Effector memory CD4-positive, alpha-beta T cell (primary cell): Measurements from ENCODE around the gene PTPRK.

Experiments
- DNase-seq, 3 donors: peaks; one replicate each; pipeline ENCODE4 v3.0.0-alpha.2; 2020
- H3K27ac ChIP-seq: 2 replicates; pipeline ENCODE4 v1.7.0; 2013; ENCODE audit warnings: mild to moderate bottlenecking, low read length, moderate library complexity; ENCODE audit not compliant: insufficient read depth, poor library complexity, severe bottlenecking
- H3K27me3 ChIP-seq: replicated peaks from 2 replicates; pipeline ENCODE4 v1.7.0; 2013; ENCODE audit warnings: mild to moderate bottlenecking, low read length; ENCODE audit not compliant: insufficient read depth, control insufficient read depth, poor library complexity, severe bottlenecking
- H3K36me3 ChIP-seq: 2 replicates; pipeline ENCODE4 v1.7.0; 2013; ENCODE audit warnings: mild to moderate bottlenecking, low read length, moderate library complexity; ENCODE audit not compliant: control insufficient read depth, insufficient read depth
- H3K4me1 ChIP-seq: 2 replicates; pipeline ENCODE4 v1.7.0; 2013; ENCODE audit warnings: low read length, mild to moderate bottlenecking; ENCODE audit not compliant: control insufficient read depth, insufficient read depth, poor library complexity, severe bottlenecking
- H3K4me3 ChIP-seq: 2 replicates; pipeline ENCODE4 v1.7.0; 2013; ENCODE audit warnings: low read length, low read depth, mild to moderate bottlenecking; ENCODE audit not compliant: insufficient read depth, poor library complexity, severe bottlenecking
- H3K9me3 ChIP-seq: 2 replicates; pipeline ENCODE4 v1.7.0; 2013; ENCODE audit warnings: mild to moderate bottlenecking, low read length, moderate library complexity; ENCODE audit not compliant: control insufficient read depth

Gene PTPRK

DNA sequence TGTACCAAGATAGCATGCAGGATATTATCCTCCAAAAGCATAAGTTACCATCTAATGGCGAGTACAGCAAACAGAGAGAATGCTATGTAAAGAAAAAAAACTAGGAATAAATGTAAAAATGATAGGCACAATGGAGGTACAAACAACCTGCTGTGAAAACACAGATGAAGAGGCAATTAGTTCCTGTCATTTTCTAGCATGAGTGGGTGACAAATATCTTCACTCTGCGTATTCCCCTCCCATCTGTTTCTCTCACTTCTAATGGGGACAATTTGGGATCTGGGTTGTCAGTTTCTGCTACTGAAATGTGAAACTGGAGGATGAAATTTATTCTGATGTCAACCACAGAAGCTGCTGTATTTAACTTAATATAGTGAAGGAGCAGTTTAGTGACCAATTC lies 11.7 kb upstream of the PTPRK start:
- Histone ChIP-seq H3K4me1 (no peaks in the 10 kb centered on the region), H3K36me3 (no peaks in the 10 kb centered on the region), H3K27me3 (no peaks in the 10 kb centered on the region), H3K4me3 (no peak overlapping the region), H3K27ac (no peak overlapping the region), H3K9me3 (no peaks in the 10 kb centered on the region)
- no peak for DNase-seq

DNA sequence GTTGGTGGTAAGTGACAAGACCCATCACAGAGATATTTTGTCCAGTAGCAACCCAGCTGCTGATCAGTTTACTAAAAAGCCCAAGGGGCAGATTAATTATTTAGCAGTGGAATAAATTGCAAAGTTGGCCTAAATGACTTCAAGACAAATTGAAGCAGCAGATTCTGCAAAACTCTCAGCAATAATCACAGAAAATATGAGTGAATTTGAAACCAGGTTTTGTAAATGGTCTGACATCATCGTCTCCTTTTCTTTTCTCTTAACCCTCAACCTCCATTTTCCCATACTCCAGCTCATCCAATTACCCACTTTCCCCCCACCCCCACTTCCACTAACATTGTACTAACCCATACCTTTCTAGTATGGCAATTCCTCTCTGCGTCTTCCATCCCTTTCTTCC lies 11.3 kb upstream of the PTPRK start:
- DNase-seq, result no peak
- Histone ChIP-seq H3K4me3 (no peak overlapping the region), H3K9me3 (no peaks in the 10 kb centered on the region), H3K4me1 (no peaks in the 10 kb centered on the region), H3K27me3 (no peaks in the 10 kb centered on the region), H3K36me3 (no peaks in the 10 kb centered on the region), H3K27ac (no peak overlapping the region)

DNA sequence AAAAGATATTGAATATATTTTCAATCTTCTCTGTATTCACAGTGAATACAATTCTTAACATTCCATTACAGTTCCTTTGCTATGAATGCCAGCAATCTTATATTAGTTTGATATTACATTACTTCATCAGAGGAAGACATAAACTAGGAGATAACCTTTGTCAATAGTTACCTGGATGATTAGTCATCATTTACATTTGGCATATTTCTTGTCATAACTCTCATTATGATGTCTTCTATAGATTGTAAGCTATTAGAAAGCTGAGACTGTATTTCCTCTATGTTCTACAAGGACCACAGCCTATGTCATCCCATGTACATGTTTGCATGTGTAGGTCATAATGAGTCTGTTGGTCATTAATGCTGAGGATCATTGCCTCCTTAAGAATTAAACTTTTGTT lies 7.8 kb upstream of the PTPRK start:
- no peaks in the 10 kb centered on the region for H3K36me3 ChIP-seq

DNA sequence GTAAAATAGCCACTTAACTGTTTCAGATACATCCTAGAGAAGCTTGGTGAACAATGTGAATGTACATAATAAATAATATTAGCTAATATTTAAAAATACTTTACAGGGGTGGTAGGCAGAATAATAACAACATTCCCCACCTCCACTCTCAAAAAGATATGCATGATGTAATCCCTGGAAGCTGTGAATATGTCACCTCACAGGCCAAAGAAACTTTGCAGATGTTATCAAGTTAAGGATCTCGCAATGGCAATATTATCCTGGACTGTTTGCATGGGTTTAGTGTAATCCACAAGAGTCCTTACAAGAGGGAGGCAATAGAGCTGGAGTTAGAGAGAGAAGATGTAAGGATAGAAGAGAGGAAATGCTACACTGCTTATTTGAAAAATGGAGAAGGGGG lies 7.0 kb upstream of the PTPRK start:
- no peaks in the 10 kb centered on the region for H3K27me3 ChIP-seq
- H3K27ac ChIP-seq, result no peak overlapping the region
- no peaks in the 10 kb centered on the region for H3K36me3 ChIP-seq
- no peak overlapping the region for H3K4me3 ChIP-seq
- H3K4me1 ChIP-seq, result no peaks in the 10 kb centered on the region
- no peak for DNase-seq
- no peaks in the 10 kb centered on the region for H3K9me3 ChIP-seq

More for the DNA sequence above, 7.8 kb upstream of the PTPRK start:
- Histone ChIP-seq H3K4me3 (no peak overlapping the region), H3K27ac (no peak overlapping the region), H3K9me3 (no peaks in the 10 kb centered on the region), H3K4me1 (no peaks in the 10 kb centered on the region), H3K27me3 (no peaks in the 10 kb centered on the region)
- no peak for DNase-seq

DNA sequence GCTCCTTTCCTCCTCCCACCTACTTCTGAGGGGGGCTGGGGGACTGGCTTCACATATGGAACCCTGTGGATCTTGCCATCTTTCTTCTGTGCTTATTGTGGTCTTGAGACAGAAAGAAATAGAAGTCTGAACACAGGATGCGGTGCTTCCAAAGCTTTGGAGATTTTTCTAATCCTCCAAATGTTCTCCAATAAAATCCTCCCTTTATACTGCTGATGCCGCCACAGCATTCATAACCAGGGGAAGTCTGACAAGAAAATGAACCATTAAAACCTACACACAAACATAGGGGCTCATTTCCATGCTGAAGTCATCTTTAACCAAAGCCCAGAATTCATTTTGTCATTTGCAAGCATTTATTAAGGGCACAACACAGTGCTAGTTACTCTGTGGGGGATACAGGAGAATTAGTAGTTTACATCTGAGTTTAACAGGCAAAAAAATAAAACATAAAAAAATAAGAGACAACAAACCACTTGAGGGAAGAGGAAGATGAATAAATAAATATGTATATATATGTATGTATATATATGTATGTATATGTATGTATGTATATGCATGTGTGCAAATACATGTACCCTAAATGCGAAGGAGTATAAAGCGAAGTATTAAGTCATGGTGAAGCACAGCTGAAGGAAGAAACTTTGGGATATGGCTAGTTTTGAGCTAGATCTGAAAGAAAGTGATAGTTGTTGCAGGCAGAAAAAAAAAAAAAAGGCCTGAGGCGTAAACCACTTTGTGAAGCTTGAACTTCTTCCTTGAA lies 5.9 kb upstream of the PTPRK start:
- Histone ChIP-seq H3K36me3 (no peaks in the 10 kb centered on the region), H3K4me1 (no peaks in the 10 kb centered on the region), H3K27ac (no peak overlapping the region), H3K4me3 (no peak overlapping the region), H3K27me3 (peaks cover 4% of the 10 kb centered on the region), H3K9me3 (no peaks in the 10 kb centered on the region)
- no peak for DNase-seq

DNA sequence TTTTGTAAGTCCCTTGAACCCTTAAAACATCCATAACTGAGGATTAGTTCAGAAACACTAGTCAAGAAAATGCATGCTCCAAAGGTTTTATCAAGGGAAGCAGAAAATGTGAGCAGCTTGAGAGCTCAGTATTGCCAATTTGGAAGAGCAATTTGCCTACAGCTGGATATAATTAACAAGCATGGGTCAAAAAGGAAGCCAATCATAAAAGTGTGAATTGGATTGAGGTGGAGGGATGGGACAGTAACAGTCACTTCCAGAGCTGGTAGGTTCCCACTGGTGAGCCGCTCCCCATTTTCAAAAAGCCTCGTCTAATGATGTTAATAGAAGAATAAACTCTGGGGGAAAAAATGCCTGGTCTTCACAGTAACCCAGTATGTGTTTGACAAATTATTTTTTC lies 5.0 kb upstream of the PTPRK start:
- peaks cover 10% of the 10 kb centered on the region for H3K27me3 ChIP-seq
- no peak overlapping the region for H3K27ac ChIP-seq
- no peaks in the 10 kb centered on the region for H3K36me3 ChIP-seq
- peaks cover 7% of the 10 kb centered on the region for H3K4me1 ChIP-seq
- no peaks in the 10 kb centered on the region for H3K9me3 ChIP-seq
- DNase-seq, result no peak
- no peak overlapping the region for H3K4me3 ChIP-seq

DNA sequence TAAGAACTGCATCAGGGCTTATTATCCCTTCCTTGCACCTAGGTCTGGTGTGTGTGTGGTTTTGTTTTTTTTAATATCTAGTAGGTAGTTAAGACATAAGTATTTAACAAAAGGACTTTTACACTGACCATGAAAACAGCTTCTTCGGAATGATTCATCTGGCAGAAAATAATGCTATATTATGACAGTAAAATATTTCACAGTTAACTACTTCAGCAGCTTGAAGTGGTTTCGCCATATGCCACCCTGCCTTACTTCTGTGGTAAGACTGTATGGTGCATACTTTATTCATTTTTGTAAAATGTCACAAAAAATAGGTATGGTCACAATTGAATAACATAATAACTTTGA lies 858 bp upstream of the PTPRK start:
- no peaks in the 10 kb centered on the region for H3K36me3 ChIP-seq
- DNase-seq, result no peak
- no peaks in the 10 kb centered on the region for H3K9me3 ChIP-seq
- H3K4me3 ChIP-seq, result peak overlapping the region; percentile 68
- peaks cover 17% of the 10 kb centered on the region for H3K4me1 ChIP-seq
- H3K27ac ChIP-seq, result no peak overlapping the region
- peaks cover 38% of the 10 kb centered on the region for H3K27me3 ChIP-seq

DNA sequence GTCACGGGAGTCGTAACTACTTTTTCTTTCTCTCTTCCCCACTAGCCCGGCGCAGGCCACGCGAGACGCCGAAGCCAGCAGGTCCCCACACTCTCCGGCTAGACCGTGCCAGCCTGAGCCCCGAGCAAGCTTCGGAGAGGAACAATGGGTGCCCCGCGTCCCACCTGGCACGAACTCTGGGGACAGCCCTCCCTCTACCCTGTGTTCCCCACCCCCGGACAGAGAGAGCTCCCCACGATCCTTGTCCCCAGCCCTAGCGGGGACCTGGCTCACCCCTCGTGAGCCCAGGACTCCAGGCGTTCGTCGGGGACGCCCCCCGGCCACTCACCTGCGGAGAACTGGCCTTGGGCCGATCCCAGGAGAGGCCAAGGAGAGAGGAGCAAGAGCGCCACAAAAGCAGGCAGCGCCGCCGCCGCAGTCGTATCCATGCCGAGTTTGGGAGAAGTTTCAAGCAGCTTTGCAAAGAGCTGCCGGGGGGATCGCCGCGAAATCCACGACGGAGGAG lies 416 bp downstream of the PTPRK start:
- Histone ChIP-seq H3K27ac (no peak overlapping the region), H3K9me3 (no peaks in the 10 kb centered on the region), H3K27me3 (peaks cover 38% of the 10 kb centered on the region), H3K4me3 (peak overlapping the region; percentile 68), H3K4me1 (peaks cover 17% of the 10 kb centered on the region), H3K36me3 (no peaks in the 10 kb centered on the region)
- peak in 1 of 3 donors; percentile 6 for DNase-seq

DNA sequence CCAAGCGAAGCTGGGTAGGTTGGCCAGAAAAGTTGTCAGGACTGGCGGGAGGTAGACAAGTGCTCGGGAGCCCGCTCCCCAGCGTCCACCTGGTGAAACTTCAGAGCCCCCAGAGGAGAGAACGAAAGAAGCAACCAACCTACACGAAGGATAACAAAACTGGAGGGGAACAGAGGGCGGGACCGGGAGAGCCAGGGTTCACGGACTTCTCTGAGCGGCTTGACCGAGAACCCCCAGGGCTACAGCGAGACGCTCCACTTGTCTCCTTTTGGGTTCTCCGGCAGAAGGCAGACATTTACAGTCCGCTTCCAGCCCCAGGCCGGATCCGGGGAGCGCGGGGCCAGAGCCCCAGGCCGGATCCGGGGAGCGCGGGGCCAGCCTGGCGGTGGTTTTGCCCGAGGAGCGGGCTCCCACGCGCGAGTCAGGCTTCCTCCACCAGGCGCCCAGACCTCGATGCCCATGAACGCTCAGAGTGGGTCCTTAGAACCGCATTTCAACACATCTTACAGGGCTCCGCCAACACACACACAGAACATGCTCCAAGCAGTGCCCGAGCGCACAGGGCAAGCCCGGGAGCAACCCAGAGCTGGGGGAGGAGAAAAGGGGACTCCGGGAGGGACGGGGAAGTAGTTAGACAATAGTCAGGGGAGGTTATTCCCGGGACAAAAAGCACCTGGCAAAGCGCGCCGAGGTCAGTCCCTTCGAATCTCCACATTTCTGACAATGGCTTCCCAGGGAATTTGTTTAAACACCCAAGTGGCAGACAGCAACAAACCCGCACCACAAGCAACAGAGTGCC lies 1.1 kb downstream of the PTPRK start:
- Histone ChIP-seq H3K4me1 (peaks cover 17% of the 10 kb centered on the region), H3K27ac (no peak overlapping the region), H3K27me3 (peaks cover 38% of the 10 kb centered on the region), H3K9me3 (no peaks in the 10 kb centered on the region), H3K4me3 (peak overlapping the region; percentile 68), H3K36me3 (no peaks in the 10 kb centered on the region)
- DNase-seq, result no peak

DNA sequence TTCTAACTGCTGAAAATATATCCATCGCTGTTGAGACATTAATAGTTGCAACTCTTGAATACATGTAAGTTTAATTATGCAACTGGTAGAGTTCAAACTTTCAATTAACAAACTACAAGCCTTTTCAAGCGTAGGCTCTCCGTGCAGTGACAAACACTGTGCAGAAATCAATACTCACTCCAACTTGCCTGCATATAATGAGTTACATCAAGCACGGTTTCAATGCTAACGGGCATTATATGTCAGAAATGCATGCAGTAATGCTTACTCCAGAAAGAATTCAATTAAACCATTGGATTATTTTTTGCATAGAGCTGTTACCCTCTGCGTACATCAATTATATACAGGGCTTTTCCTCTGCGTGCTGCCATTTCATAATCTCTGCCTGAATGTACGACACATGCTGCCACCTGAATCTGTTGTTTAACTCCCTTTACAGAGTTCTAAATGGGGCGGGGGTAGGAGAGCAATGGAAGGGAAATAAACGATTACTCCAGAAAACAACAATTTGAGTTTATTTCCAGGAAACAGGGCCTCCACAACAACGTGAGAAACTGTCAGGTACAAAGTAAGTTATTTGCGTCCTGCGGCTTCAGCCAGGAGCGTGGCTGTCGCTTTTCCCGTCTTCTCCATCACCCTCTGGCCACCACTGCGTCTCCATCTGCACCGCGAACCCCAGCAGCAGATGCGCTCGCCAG lies 1.8 kb downstream of the PTPRK start:
- DNase-seq, result no peak
- Histone ChIP-seq H3K27ac (no peak overlapping the region), H3K4me1 (peaks cover 17% of the 10 kb centered on the region), H3K9me3 (no peaks in the 10 kb centered on the region), H3K27me3 (peaks cover 38% of the 10 kb centered on the region), H3K4me3 (peak overlapping the region; percentile 68), H3K36me3 (no peaks in the 10 kb centered on the region)
